GM12878 (cell line): ENCODE measurements around the gene H1-8. TPM values are rescaled to one million over a fixed set of nuclear protein-coding genes. Genes with fewer than 3 reads are reported as not detected.

Experiments used
- ATAC-seq: fragments of 200-7000 bp; cut with Tn5 transposase; 3 replicates; pipeline ENCODE4 v1.9.1; 2020; ENCODE audit warnings: mild to moderate bottlenecking, moderate library complexity
- BruUV-seq: library from RNA; stranded (reverse); fragments of 400-500 nt; replicated peaks from 2 replicates; lab custom pipeline; 2021; lab: Mats Ljungman, UMichigan
- CTCF ChIA-PET: fragments of 300-600 bp; sonication (Branson Sonifier 250); formaldehyde crosslinking; extraction: SDS; loops from one replicate; lab custom pipeline; 2021; ENCODE audit warnings: inconsistent platforms; lab: Yijun Ruan, JAX
- POLR2A ChIA-PET: fragments of 350-600 bp; formaldehyde crosslinking; extraction: SDS; loops from one replicate; lab custom pipeline; 2021; ENCODE audit warnings: inconsistent platforms; lab: Charles Lee
- RAD21 ChIA-PET: fragments of 300-600 bp; sonication (Branson Sonifier 250); formaldehyde crosslinking; loops from one replicate; lab custom pipeline; 2023; ENCODE audit warnings: antibody characterized with exemption; ENCODE audit not compliant: unreplicated experiment; lab: Charles Lee
- SMC1A ChIA-PET: fragments of 300-600 bp; sonication (Branson Sonifier 250); formaldehyde crosslinking; loops from one replicate; lab custom pipeline; 2023; ENCODE audit not compliant: unreplicated experiment, uncharacterized antibody; lab: Charles Lee
- DNase-seq: peaks from one replicate; pipeline ENCODE4 v3.0.0-alpha.2; 2011; ENCODE audit warnings: low read depth, low spot score
- FAIRE-seq: peaks from 3 replicates; lab custom pipeline; 2011; peaks lifted over from hg19 to GRCh38; lab: Jason Lieb, UNC
- H2AFZ ChIP-seq: 2 replicates; pipeline ENCODE4 v1.6.0; 2011; ENCODE audit warnings: low read depth, low read length, control low read depth; ENCODE audit not compliant: control insufficient read depth
- H3K27ac ChIP-seq: 2 replicates; pipeline ENCODE4 v1.5.1; 2011; ENCODE audit warnings: control low read depth; ENCODE audit not compliant: control insufficient read depth, insufficient read depth
- H3K27me3 ChIP-seq, 2 experiments: replicated peaks in 1 of 2; 2 replicates each; pipeline versions ENCODE4 v1.6.0 to v1.6.1; 2011; ENCODE audit warnings: low read length in 1 of 2; ENCODE audit not compliant: control insufficient read depth in 2 of 2, insufficient read depth in 2 of 2
- H3K36me3 ChIP-seq, 2 experiments: 2 replicates each; pipeline ENCODE4 v1.5.1; 2011; ENCODE audit warnings: low read length in 1 of 2; ENCODE audit not compliant: control insufficient read depth in 2 of 2, insufficient read depth in 2 of 2
- H3K4me1 ChIP-seq: 2 replicates; pipeline ENCODE4 v1.6.1; 2011; ENCODE audit warnings: mild to moderate bottlenecking, low read length, moderate library complexity, mixed read lengths; ENCODE audit not compliant: control insufficient read depth, insufficient read depth
- H3K4me2 ChIP-seq: 2 replicates; pipeline ENCODE4 v1.6.0; 2011; ENCODE audit warnings: control low read depth; ENCODE audit not compliant: control insufficient read depth, insufficient read depth
- H3K4me3 ChIP-seq: fragments of 200-600 bp; sonication (generic); 2 replicates; pipeline ENCODE4 v1.5.1; 2016
- H3K79me2 ChIP-seq: 2 replicates; pipeline ENCODE4 v1.6.0; 2011; ENCODE audit warnings: low read length; ENCODE audit not compliant: control insufficient read depth, insufficient read depth
- H3K9ac ChIP-seq: 2 replicates; pipeline ENCODE4 v1.8.0; 2011; ENCODE audit warnings: low read length, control low read depth, mixed read lengths; ENCODE audit not compliant: control insufficient read depth, insufficient read depth
- H3K9me3 ChIP-seq: replicated peaks from 3 replicates; pipeline ENCODE4 v1.5.1; 2011; ENCODE audit warnings: mild to moderate bottlenecking, low read length; ENCODE audit not compliant: control insufficient read depth, insufficient read depth
- H4K20me1 ChIP-seq: 2 replicates; pipeline ENCODE4 v1.6.0; 2011; ENCODE audit not compliant: control insufficient read depth, insufficient read depth
- BCLAF1 ChIP-seq: fragments of 450-650 bp; IDR thresholded peaks from 2 replicates; pipeline ENCODE4 v1.6.1; 2017; ENCODE audit warnings: antibody characterized with exemption, mild to moderate bottlenecking, moderate library complexity
- MTA2 ChIP-seq: fragments of 450-650 bp; IDR thresholded peaks from 2 replicates; pipeline ENCODE4 v1.6.1; 2016; ENCODE audit warnings: low read depth, mild to moderate bottlenecking, moderate library complexity
- NFYA ChIP-seq: IDR thresholded peaks from 2 replicates; pipeline ENCODE4 v1.6.1; 2011; ENCODE audit warnings: low read depth, mild to moderate bottlenecking, low read length, improper control_type of control experiment, borderline replicate concordance
- RAD21 ChIP-seq: IDR thresholded peaks from 2 replicates; pipeline ENCODE4 v1.6.1; 2011; ENCODE audit warnings: mild to moderate bottlenecking, low read depth, low read length, moderate library complexity; ENCODE audit not compliant: insufficient read depth
- SKIL ChIP-seq: fragments of 450-650 bp; IDR thresholded peaks from 2 replicates; pipeline ENCODE4 v1.6.1; 2017; ENCODE audit warnings: mild to moderate bottlenecking, low read depth, inconsistent platforms; ENCODE audit not compliant: poor library complexity, severe bottlenecking
- SUZ12 ChIP-seq: fragments of 200-600 bp; sonication (generic); IDR thresholded peaks from one replicate; pipeline ENCODE4 v1.6.1; 2018; ENCODE audit warnings: antibody characterized with exemption, mild to moderate bottlenecking; ENCODE audit not compliant: unreplicated experiment
- TARDBP ChIP-seq: IDR thresholded peaks from 2 replicates; pipeline ENCODE4 v1.6.1; 2016; ENCODE audit warnings: borderline replicate concordance
- WGBS: methylation state at CpG from one replicate; pipeline ENCODE4 v1.1.6; 2016; ENCODE audit warnings: low lambda C conversion rate; ENCODE audit not compliant: insufficient replicate concordance, insufficient coverage; ENCODE audit errors: missing lambda C conversion rate; 5-methylcytosine and 5-hydroxymethylcytosine counted together
- in situ Hi-C: fragments of 300-500 bp; cut with MboI; formaldehyde crosslinking; loops from 9 replicates; pipeline ENCODE4 v1.14.3; 2018; ENCODE audit warnings: mixed read lengths
- intact Hi-C: fragments of 100-400 bp; cut with micrococcal nuclease; formaldehyde crosslinking; loops from one replicate; pipeline ENCODE4 v1.14.2; 2022; ENCODE audit not compliant: unreplicated experiment
- polyA plus RNA-seq, 11 experiments: library from polyadenylated mRNA; depleted of rRNA in 4 of 11; unstranded in 6 of 11; stranded (reverse) in 5 of 11; fragments of >200 nt; fragmentation: Nextera tagmentation in 4 of 11; fragmentation: Illumina TruSeq in 1 of 11; extraction: Ambion mirVana in 4 of 11; extraction: Trizol in 1 of 11; gene quantifications; 1 replicate in 1 of 11; 2 replicates in 10 of 11; pipeline versions ENCODE4 v1.2.1 to v1.2.3, GENCODE V29; 2011 to 2016; ENCODE audit warnings: inconsistent platforms in 2 of 11, missing spikeins in 2 of 11, low read depth in 1 of 11
- total RNA-seq, 4 experiments: library from RNA; depleted of rRNA in 3 of 4; stranded (reverse); fragments of >200 nt in 3 of 4; fragmentation: Illumina TruSeq in 1 of 4; extraction: Trizol in 1 of 4; gene quantifications; 2 replicates each; pipeline versions ENCODE4 v1.2.1 to v1.2.3, GENCODE V29; 2013 to 2021
- TF ChIP-seq, protein P1 (sequence below): fragments of 450-650 bp; IDR thresholded peaks from 2 replicates; pipeline ENCODE4 v1.6.1; 2017; ENCODE audit warnings: low read depth, mild to moderate bottlenecking, moderate library complexity
- TF ChIP-seq, protein P2 (sequence below): IDR thresholded peaks from 2 replicates; pipeline ENCODE4 v1.6.1; 2012; ENCODE audit warnings: low read length, inconsistent platforms
- TF ChIP-seq, protein P3 (sequence below): fragments of 450-650 bp; IDR thresholded peaks from 2 replicates; pipeline ENCODE4 v1.6.1; 2017; ENCODE audit warnings: mild to moderate bottlenecking, moderate library complexity

Gene H1-8
- total and polyA plus RNA-seq, 10 of the 15 experiments (the other 5 are each of a cell fraction or from before 2014, with no cell fraction given), result not detected

DNA sequence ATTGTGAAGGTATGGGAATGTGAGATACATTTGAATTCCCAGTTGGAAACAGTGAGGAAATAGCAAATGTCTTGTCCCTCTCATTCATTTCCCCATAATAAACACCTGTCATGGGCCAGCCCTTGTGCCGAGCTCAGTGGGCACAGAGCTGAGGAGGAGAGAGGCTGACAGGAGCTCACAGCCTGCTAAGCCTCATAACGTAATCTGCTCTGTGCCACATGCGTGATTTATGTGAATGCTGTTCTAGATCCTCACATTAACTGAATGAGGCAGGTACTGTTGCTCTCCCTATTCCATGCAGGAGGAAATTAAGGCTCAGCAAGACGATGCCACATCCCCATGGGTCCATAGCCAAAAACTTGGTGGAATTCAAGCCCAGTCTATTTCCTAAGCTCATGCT is 49.8 kb upstream of the H1-8 start:
- Histone ChIP-seq H3K9me3 (no peaks in the 10 kb centered on the region), H3K4me3 (no peak overlapping the region), H3K27me3 (no peaks in the 10 kb centered on the region), H3K36me3 (no peaks in the 10 kb centered on the region; a peak in 1 of 4 replicates), H4K20me1 (no peaks in the 10 kb centered on the region), H3K27ac (no peak overlapping the region), H3K4me2 (no peak overlapping the region), H3K79me2 (no peaks in the 10 kb centered on the region), H2AFZ (no peak overlapping the region), H3K4me1 (no peaks in the 10 kb centered on the region), H3K9ac (no peak overlapping the region)
- no peak for DNase-seq
- no TSS peak for BruUV-seq
- intact Hi-C loops (loop anchor here (10.0 kb wide), 1 partner anchor 108 kb away; no protein-coding TSS in a partner anchor), in situ Hi-C loops (loop anchor here (5.0 kb wide), 1 partner anchor 339 kb away; no protein-coding TSS in a partner anchor)
- no peak for ATAC-seq
- ChIA-PET POLR2A (interaction anchor here (1.0 kb wide), 1 partner anchor 18 kb away, joined by 3 read pairs; no protein-coding TSS in a partner anchor), RAD21 (interaction anchor here (0.6 to 2.0 kb wide), 3 partner anchors 57 to 115 kb away, joined by 3 to 6 read pairs (median 5); no protein-coding TSS in a partner anchor), SMC1A (interaction anchor here (1.8 to 2.1 kb wide), 3 partner anchors 333 to 339 kb away, joined by 4 to 6 read pairs (median 5); no protein-coding TSS in a partner anchor), CTCF (interaction anchor here (0.5 to 2.3 kb wide), 6 partner anchors 32 to 392 kb away, joined by 3 to 8 read pairs (median 4); no protein-coding TSS in a partner anchor)
- WGBS, result 69% methylated on average over 4 of the region's 4 CpGs
- no peak for FAIRE-seq
- TF ChIP-seq RAD21, result no peak
- no peak for TF ChIP-seq NFYA
- no peak for TF ChIP-seq MTA2
- TF ChIP-seq, protein P1, sequence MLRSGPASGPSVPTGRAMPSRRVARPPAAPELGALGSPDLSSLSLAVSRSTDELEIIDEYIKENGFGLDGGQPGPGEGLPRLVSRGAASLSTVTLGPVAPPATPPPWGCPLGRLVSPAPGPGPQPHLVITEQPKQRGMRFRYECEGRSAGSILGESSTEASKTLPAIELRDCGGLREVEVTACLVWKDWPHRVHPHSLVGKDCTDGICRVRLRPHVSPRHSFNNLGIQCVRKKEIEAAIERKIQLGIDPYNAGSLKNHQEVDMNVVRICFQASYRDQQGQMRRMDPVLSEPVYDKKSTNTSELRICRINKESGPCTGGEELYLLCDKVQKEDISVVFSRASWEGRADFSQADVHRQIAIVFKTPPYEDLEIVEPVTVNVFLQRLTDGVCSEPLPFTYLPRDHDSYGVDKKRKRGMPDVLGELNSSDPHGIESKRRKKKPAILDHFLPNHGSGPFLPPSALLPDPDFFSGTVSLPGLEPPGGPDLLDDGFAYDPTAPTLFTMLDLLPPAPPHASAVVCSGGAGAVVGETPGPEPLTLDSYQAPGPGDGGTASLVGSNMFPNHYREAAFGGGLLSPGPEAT, result no peak
- TF ChIP-seq TARDBP, result no peak
- TF ChIP-seq SKIL, result no peak
- TF ChIP-seq, protein P2, sequence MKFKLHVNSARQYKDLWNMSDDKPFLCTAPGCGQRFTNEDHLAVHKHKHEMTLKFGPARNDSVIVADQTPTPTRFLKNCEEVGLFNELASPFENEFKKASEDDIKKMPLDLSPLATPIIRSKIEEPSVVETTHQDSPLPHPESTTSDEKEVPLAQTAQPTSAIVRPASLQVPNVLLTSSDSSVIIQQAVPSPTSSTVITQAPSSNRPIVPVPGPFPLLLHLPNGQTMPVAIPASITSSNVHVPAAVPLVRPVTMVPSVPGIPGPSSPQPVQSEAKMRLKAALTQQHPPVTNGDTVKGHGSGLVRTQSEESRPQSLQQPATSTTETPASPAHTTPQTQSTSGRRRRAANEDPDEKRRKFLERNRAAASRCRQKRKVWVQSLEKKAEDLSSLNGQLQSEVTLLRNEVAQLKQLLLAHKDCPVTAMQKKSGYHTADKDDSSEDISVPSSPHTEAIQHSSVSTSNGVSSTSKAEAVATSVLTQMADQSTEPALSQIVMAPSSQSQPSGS, result no peak
- TF ChIP-seq BCLAF1, result no peak
- TF ChIP-seq, protein P3, sequence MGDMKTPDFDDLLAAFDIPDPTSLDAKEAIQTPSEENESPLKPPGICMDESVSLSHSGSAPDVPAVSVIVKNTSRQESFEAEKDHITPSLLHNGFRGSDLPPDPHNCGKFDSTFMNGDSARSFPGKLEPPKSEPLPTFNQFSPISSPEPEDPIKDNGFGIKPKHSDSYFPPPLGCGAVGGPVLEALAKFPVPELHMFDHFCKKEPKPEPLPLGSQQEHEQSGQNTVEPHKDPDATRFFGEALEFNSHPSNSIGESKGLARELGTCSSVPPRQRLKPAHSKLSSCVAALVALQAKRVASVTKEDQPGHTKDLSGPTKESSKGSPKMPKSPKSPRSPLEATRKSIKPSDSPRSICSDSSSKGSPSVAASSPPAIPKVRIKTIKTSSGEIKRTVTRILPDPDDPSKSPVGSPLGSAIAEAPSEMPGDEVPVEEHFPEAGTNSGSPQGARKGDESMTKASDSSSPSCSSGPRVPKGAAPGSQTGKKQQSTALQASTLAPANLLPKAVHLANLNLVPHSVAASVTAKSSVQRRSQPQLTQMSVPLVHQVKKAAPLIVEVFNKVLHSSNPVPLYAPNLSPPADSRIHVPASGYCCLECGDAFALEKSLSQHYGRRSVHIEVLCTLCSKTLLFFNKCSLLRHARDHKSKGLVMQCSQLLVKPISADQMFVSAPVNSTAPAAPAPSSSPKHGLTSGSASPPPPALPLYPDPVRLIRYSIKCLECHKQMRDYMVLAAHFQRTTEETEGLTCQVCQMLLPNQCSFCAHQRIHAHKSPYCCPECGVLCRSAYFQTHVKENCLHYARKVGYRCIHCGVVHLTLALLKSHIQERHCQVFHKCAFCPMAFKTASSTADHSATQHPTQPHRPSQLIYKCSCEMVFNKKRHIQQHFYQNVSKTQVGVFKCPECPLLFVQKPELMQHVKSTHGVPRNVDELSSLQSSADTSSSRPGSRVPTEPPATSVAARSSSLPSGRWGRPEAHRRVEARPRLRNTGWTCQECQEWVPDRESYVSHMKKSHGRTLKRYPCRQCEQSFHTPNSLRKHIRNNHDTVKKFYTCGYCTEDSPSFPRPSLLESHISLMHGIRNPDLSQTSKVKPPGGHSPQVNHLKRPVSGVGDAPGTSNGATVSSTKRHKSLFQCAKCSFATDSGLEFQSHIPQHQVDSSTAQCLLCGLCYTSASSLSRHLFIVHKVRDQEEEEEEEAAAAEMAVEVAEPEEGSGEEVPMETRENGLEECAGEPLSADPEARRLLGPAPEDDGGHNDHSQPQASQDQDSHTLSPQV, result no peak
- no peak for TF ChIP-seq SUZ12
